HepG2 (cell line): Measurements from ENCODE around the gene GALNTL6. TPM values are rescaled to one million over a fixed set of nuclear protein-coding genes. Genes with fewer than 3 reads are reported as not detected.

Source experiments
- ATAC-seq: fragments of 200-7000 bp; cut with Tn5 transposase; 3 replicates; pipeline ENCODE4 v1.9.1; 2020; ENCODE audit warnings: mild to moderate bottlenecking, moderate library complexity
- BruUV-seq: library from RNA; stranded (reverse); fragments of 400-500 nt; replicated peaks from 2 replicates; lab custom pipeline; 2021; lab: Mats Ljungman, UMichigan
- CTCF ChIA-PET: fragments of 300-600 bp; formaldehyde crosslinking; extraction: SDS; loops from one replicate; lab custom pipeline; 2021; ENCODE audit warnings: low total read pairs, inconsistent platforms, low intra/inter-chr PET ratio; lab: Yijun Ruan, JAX
- POLR2A ChIA-PET: fragments of 350-600 bp; sonication (Branson Sonifier 250); formaldehyde crosslinking; loops from one replicate; lab custom pipeline; 2020; ENCODE audit warnings: antibody characterized with exemption, inconsistent platforms; lab: Yijun Ruan, JAX
- DNase-seq: peaks from one replicate; pipeline ENCODE4 v3.0.0-alpha.2; 2015; ENCODE audit warnings: low spot score
- FAIRE-seq: peaks from 3 replicates; lab custom pipeline; 2011; peaks lifted over from hg19 to GRCh38; lab: Jason Lieb, UNC
- H2AFZ ChIP-seq: one replicate; pipeline ENCODE4 v1.6.1; 2011; ENCODE audit warnings: low read length, inconsistent platforms
- H3K27ac ChIP-seq: fragments of 300-600 bp; 3 replicates; pipeline ENCODE4 v1.8.0; 2011; ENCODE audit warnings: mixed run types, mild to moderate bottlenecking, mixed read lengths, low read length, inconsistent platforms; ENCODE audit not compliant: insufficient read depth; ENCODE audit errors: extremely low read length
- H3K27me3 ChIP-seq, 2 experiments: fragments of 200-600 bp in 1 of 2; 2 replicates in 1 of 2; 3 replicates in 1 of 2; pipeline versions ENCODE4 v1.6.0 to v1.8.0; 2011; ENCODE audit warnings: low read length in 2 of 2, mild to moderate bottlenecking in 2 of 2, moderate library complexity in 2 of 2, inconsistent platforms in 1 of 2; ENCODE audit not compliant: insufficient read depth in 2 of 2, control insufficient read depth in 1 of 2
- H3K36me3 ChIP-seq, 2 experiments: fragments of 200-600 bp in 1 of 2; replicated peaks in 1 of 2; 2 replicates in 1 of 2; 3 replicates in 1 of 2; pipeline versions ENCODE4 v1.5.1 to v1.8.0; 2011; ENCODE audit warnings: low read length in 2 of 2, inconsistent platforms in 1 of 2; ENCODE audit not compliant: insufficient read depth in 2 of 2, control insufficient read depth in 1 of 2
- H3K4me1 ChIP-seq: 2 replicates; pipeline ENCODE4 v1.5.1; 2012; ENCODE audit warnings: low read length, inconsistent platforms; ENCODE audit not compliant: insufficient read depth
- H3K4me2 ChIP-seq: 2 replicates; pipeline ENCODE4 v1.6.0; 2011; ENCODE audit warnings: low read depth, low read length, inconsistent platforms
- H3K4me3 ChIP-seq, 3 experiments: fragments of 200-600 bp in 1 of 3; sonication (generic), shearing (Covaris generic) in 1 of 3; replicated peaks in 1 of 3; 2 replicates each; pipeline ENCODE4 v1.5.1; 2011 to 2016; ENCODE audit warnings: low read length in 3 of 3, inconsistent platforms in 2 of 3, low read depth in 2 of 3, mild to moderate bottlenecking in 2 of 3, control low read depth in 1 of 3, mixed read lengths in 1 of 3; ENCODE audit not compliant: insufficient read depth in 1 of 3
- H3K79me2 ChIP-seq: one replicate; pipeline ENCODE4 v1.6.1; 2011; ENCODE audit warnings: low read length, inconsistent platforms; ENCODE audit not compliant: insufficient read depth
- H3K9ac ChIP-seq: 2 replicates; pipeline ENCODE4 v1.6.0; 2011; ENCODE audit warnings: mild to moderate bottlenecking, low read depth, low read length, inconsistent platforms; ENCODE audit not compliant: insufficient read depth
- H3K9me3 ChIP-seq: 2 replicates; pipeline ENCODE4 v1.5.1; 2012; ENCODE audit warnings: mild to moderate bottlenecking, low read length
- H4K20me1 ChIP-seq: 2 replicates; pipeline ENCODE4 v1.6.0; 2011; ENCODE audit warnings: inconsistent platforms, mild to moderate bottlenecking, low read length, moderate library complexity; ENCODE audit not compliant: insufficient read depth
- ERF ChIP-seq: IDR thresholded peaks from 2 replicates; pipeline ENCODE4 v1.6.1; 2018; ENCODE audit warnings: missing biosample characterization, missing genetic modification reagents
- FOSL1 ChIP-seq: sonication (generic); formaldehyde crosslinking; IDR thresholded peaks from 2 replicates; pipeline ENCODE4 v1.9.0; 2021; ENCODE audit warnings: missing genetic modification reagents, borderline replicate concordance
- JUNB ChIP-seq: sonication (generic); formaldehyde crosslinking; IDR thresholded peaks from 2 replicates; pipeline ENCODE4 v1.8.0; 2022; ENCODE audit warnings: missing genetic modification reagents, mild to moderate bottlenecking, borderline replicate concordance
- KDM3A ChIP-seq: IDR thresholded peaks from 2 replicates; pipeline ENCODE4 v1.6.1; 2018; ENCODE audit warnings: low read depth, missing compliant biosample characterization
- MAFG ChIP-seq: sonication (generic); formaldehyde crosslinking; IDR thresholded peaks from 2 replicates; pipeline ENCODE4 v1.5.1; 2020; ENCODE audit warnings: mild to moderate bottlenecking, missing genetic modification reagents
- MAFK ChIP-seq, 2 experiments: IDR thresholded peaks in 1 of 2; conservative IDR thresholded peaks in 1 of 2; 2 replicates each; pipeline ENCODE4 v1.6.1; 2011; ENCODE audit warnings: improper control_type of control experiment in 2 of 2, low read length in 2 of 2
- MTF2 ChIP-seq: sonication (generic); formaldehyde crosslinking; IDR thresholded peaks from 2 replicates; pipeline ENCODE4 v1.5.0; 2020; ENCODE audit warnings: missing genetic modification reagents, borderline replicate concordance
- NBN ChIP-seq: fragments of 450-650 bp; conservative IDR thresholded peaks from 2 replicates; pipeline ENCODE4 v1.6.1; 2017
- RFX1 ChIP-seq: fragments of 450-650 bp; IDR thresholded peaks from 2 replicates; pipeline ENCODE4 v1.6.1; 2017
- ZNF24 ChIP-seq: fragments of 450-650 bp; IDR thresholded peaks from 2 replicates; pipeline ENCODE4 v1.6.1; 2017; ENCODE audit warnings: antibody characterized with exemption, mild to moderate bottlenecking
- ZNF558 ChIP-seq: sonication (generic); formaldehyde crosslinking; IDR thresholded peaks from 2 replicates; pipeline ENCODE4 v1.9.0; 2022; ENCODE audit warnings: mild to moderate bottlenecking, missing genetic modification reagents, borderline replicate concordance
- ZSCAN31 ChIP-seq: sonication (generic); formaldehyde crosslinking; IDR thresholded peaks from 2 replicates; pipeline ENCODE4 v1.5.0; 2020; ENCODE audit warnings: low read depth, mild to moderate bottlenecking, missing genetic modification reagents
- WGBS: methylation state at CpG from one replicate; pipeline ENCODE4 v1.1.6; 2017; ENCODE audit warnings: low lambda C conversion rate; 5-methylcytosine and 5-hydroxymethylcytosine counted together
- in situ Hi-C: cut with HindIII; loops from 2 replicates; pipeline ENCODE4 v1.10.0; 2017; ENCODE audit warnings: low pct_unique_long_range_greater_than_20kb; ENCODE audit not compliant: extremely low pct_ligation_motif_present
- intact Hi-C: fragments of 100-400 bp; cut with micrococcal nuclease; formaldehyde crosslinking; loops from one replicate; pipeline ENCODE4 v1.10.0; 2022; ENCODE audit not compliant: unreplicated experiment
- polyA plus RNA-seq, 8 experiments: library from polyadenylated mRNA; depleted of rRNA in 3 of 8; stranded (reverse) in 7 of 8; unstranded in 1 of 8; fragments of >200 nt; fragmentation: Illumina TruSeq in 4 of 8; extraction: Trizol in 4 of 8; gene quantifications; 2 replicates each; pipeline versions ENCODE4 v1.2.1 to v1.2.3, GENCODE V29; 2011 to 2016; ENCODE audit warnings: low read depth in 4 of 8, missing spikeins in 1 of 8, mixed read lengths in 1 of 8; ENCODE audit not compliant: insufficient read depth in 1 of 8
- total RNA-seq, 5 experiments: library from RNA; depleted of rRNA; stranded (reverse); fragments of >200 nt; fragmentation: Illumina TruSeq; extraction: Trizol; gene quantifications; 2 replicates each; pipeline ENCODE4 v1.2.3, GENCODE V29; 2016; ENCODE audit warnings: low read depth in 1 of 5
- TF ChIP-seq, protein P1 (sequence below), 2 experiments: IDR thresholded peaks; 2 replicates each; pipeline ENCODE4 v1.6.1; 2011 to 2012; ENCODE audit warnings: low read length in 2 of 2, borderline replicate concordance in 1 of 2, low read depth in 1 of 2, mild to moderate bottlenecking in 1 of 2, moderate library complexity in 1 of 2
- TF ChIP-seq, protein P2 (sequence below): sonication (generic); formaldehyde crosslinking; IDR thresholded peaks from 2 replicates; pipeline ENCODE4 v1.8.0; 2022; ENCODE audit warnings: missing genetic modification reagents, mild to moderate bottlenecking, moderate library complexity, borderline replicate concordance
- TF ChIP-seq, protein P3 (sequence below): fragments of 450-650 bp; IDR thresholded peaks from 2 replicates; pipeline ENCODE4 v1.6.1; 2017; ENCODE audit warnings: mild to moderate bottlenecking

GALNTL6 gene
- total and polyA plus RNA-seq, 2 of the 13 experiments (the other 11 are each of a cell fraction or from before 2014, with no cell fraction given) = not detected

DNA sequence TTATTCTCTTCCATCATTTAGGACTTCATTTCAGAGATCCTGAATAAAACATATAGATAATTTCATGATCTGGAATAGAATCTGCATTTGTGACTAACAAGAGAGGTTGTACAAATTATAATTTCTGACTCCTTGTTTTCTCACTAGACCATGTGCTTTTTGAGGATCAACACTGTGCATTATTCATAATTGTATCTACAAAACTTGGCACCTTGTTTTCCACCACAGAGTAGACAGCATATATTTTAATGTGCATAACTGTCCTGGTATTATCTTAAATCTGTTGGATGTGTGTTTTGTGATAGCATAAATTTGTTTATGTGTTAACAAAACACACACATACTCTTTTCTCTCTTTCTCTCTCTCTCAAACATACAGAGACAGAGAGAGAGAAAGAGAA lies 840.5 kb downstream of the GALNTL6 start (continued):
- TF ChIP-seq, protein P1, sequence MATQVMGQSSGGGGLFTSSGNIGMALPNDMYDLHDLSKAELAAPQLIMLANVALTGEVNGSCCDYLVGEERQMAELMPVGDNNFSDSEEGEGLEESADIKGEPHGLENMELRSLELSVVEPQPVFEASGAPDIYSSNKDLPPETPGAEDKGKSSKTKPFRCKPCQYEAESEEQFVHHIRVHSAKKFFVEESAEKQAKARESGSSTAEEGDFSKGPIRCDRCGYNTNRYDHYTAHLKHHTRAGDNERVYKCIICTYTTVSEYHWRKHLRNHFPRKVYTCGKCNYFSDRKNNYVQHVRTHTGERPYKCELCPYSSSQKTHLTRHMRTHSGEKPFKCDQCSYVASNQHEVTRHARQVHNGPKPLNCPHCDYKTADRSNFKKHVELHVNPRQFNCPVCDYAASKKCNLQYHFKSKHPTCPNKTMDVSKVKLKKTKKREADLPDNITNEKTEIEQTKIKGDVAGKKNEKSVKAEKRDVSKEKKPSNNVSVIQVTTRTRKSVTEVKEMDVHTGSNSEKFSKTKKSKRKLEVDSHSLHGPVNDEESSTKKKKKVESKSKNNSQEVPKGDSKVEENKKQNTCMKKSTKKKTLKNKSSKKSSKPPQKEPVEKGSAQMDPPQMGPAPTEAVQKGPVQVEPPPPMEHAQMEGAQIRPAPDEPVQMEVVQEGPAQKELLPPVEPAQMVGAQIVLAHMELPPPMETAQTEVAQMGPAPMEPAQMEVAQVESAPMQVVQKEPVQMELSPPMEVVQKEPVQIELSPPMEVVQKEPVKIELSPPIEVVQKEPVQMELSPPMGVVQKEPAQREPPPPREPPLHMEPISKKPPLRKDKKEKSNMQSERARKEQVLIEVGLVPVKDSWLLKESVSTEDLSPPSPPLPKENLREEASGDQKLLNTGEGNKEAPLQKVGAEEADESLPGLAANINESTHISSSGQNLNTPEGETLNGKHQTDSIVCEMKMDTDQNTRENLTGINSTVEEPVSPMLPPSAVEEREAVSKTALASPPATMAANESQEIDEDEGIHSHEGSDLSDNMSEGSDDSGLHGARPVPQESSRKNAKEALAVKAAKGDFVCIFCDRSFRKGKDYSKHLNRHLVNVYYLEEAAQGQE (IDR thresholded peaks at IDR 0.05; ENCODE audit: borderline replicate concordance in 1 of 2, low read depth in 1 of 2, low read length in 2 of 2) = no peak

DNA sequence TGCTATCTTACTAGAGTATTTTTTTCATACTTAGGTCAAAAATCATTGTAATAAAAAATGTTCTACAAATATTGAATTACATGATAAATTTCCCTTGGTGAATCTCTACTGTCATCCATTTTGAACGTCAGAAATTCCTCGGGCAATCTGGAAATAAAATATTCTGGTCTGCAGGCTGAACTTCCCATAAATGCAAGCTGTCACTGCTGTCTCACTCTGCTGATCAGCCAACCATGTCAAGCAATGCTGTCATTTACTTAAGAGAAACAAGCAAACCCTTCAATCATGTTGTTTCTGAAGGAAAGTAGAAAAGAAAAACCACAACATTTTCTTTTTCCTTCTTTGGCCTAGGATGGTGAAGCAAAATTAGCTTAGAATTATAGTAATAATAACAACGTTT lies 841.3 kb downstream of the GALNTL6 start:
- Histone ChIP-seq H3K79me2 (no peaks in the 10 kb centered on the region), H3K27me3 (no peaks in the 10 kb centered on the region), H3K27ac (no peak overlapping the region), H4K20me1 (no peaks in the 10 kb centered on the region), H3K4me3 (no peak overlapping the region), H3K4me2 (no peak overlapping the region), H2AFZ (no peak overlapping the region)
- CTCF ChIA-PET = no interaction called here
- WGBS = under 1% methylated on average over 3 of the region's 3 CpGs
- in situ Hi-C loops = no loop called here
- ATAC-seq (no peak), DNase-seq (no peak)
- no peak for TF ChIP-seq MAFG (CRISPR knock-in tag)
- TF ChIP-seq, protein P2, sequence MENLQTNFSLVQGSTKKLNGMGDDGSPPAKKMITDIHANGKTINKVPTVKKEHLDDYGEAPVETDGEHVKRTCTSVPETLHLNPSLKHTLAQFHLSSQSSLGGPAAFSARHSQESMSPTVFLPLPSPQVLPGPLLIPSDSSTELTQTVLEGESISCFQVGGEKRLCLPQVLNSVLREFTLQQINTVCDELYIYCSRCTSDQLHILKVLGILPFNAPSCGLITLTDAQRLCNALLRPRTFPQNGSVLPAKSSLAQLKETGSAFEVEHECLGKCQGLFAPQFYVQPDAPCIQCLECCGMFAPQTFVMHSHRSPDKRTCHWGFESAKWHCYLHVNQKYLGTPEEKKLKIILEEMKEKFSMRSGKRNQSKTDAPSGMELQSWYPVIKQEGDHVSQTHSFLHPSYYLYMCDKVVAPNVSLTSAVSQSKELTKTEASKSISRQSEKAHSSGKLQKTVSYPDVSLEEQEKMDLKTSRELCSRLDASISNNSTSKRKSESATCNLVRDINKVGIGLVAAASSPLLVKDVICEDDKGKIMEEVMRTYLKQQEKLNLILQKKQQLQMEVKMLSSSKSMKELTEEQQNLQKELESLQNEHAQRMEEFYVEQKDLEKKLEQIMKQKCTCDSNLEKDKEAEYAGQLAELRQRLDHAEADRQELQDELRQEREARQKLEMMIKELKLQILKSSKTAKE (CRISPR knock-in tag) = no peak
- no peak for TF ChIP-seq RFX1
- TF ChIP-seq ZNF24 = no peak
- TF ChIP-seq JUNB (CRISPR knock-in tag) = no peak
- TF ChIP-seq KDM3A (CRISPR knock-in tag) = no peak
- TF ChIP-seq FOSL1 (CRISPR knock-in tag) = no peak
- no peak for TF ChIP-seq ZNF558
- TF ChIP-seq MAFK (conservative IDR thresholded peaks at IDR 0.05 in 1 of 2, IDR thresholded peaks at IDR 0.05 in 1 of 2; ENCODE audit: low read length in 2 of 2) = no peak
- no peak for TF ChIP-seq ERF (CRISPR knock-in tag)
- TF ChIP-seq, protein P3, sequence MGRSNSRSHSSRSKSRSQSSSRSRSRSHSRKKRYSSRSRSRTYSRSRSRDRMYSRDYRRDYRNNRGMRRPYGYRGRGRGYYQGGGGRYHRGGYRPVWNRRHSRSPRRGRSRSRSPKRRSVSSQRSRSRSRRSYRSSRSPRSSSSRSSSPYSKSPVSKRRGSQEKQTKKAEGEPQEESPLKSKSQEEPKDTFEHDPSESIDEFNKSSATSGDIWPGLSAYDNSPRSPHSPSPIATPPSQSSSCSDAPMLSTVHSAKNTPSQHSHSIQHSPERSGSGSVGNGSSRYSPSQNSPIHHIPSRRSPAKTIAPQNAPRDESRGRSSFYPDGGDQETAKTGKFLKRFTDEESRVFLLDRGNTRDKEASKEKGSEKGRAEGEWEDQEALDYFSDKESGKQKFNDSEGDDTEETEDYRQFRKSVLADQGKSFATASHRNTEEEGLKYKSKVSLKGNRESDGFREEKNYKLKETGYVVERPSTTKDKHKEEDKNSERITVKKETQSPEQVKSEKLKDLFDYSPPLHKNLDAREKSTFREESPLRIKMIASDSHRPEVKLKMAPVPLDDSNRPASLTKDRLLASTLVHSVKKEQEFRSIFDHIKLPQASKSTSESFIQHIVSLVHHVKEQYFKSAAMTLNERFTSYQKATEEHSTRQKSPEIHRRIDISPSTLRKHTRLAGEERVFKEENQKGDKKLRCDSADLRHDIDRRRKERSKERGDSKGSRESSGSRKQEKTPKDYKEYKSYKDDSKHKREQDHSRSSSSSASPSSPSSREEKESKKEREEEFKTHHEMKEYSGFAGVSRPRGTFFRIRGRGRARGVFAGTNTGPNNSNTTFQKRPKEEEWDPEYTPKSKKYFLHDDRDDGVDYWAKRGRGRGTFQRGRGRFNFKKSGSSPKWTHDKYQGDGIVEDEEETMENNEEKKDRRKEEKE = no peak
- no peak for TF ChIP-seq MTF2 (CRISPR knock-in tag)
- TF ChIP-seq ZSCAN31 = no peak
- TF ChIP-seq NBN = no peak
- TF ChIP-seq, all 625 proteins: peak for 0
- Histone ChIP-seq H3K4me1 (no peaks in the 10 kb centered on the region), H3K36me3 (no peaks in the 10 kb centered on the region), H3K9me3 (peaks cover 40% of the 10 kb centered on the region), H3K9ac (no peak overlapping the region)
- FAIRE-seq = no peak
- intact Hi-C loops = no loop called here
- no TSS peak for BruUV-seq
- POLR2A ChIA-PET = no interaction called here
